NCI-H748 (cell line): ENCODE results near the gene SEZ6L2.
"Not testable (repeated sequence)": the region's sequence is repeated elsewhere in the genome, so short reads cannot be mapped to it uniquely, and the experiment has no call there.

Experiments
- DNase-seq: peaks from one replicate; lab custom pipeline; 2025; ENCODE audit not compliant: unreplicated experiment; lab: John Stamatoyannopoulos, UW

The SEZ6L2 gene

GRCh38 chr16:29910819-29911675, 11.7 kb upstream of the SEZ6L2 start:
- no peak for DNase-seq

GRCh38 chr16:29909851-29910250, 10.5 kb upstream of the SEZ6L2 start:
- DNase-seq: not testable (repeated sequence)

GRCh38 chr16:29909391-29909790, 10.0 kb upstream of the SEZ6L2 start:
- DNase-seq: no peak

GRCh38 chr16:29908719-29909220, 9.4 kb upstream of the SEZ6L2 start:
- DNase-seq: no peak

- no peak for DNase-seq
Observed at GRCh38 chr16:29907973-29908372, 8.6 kb upstream of the SEZ6L2 start.

GRCh38 chr16:29906520-29907244, 7.3 kb upstream of the SEZ6L2 start:
- no peak for DNase-seq

- DNase-seq: no peak
Observed at GRCh38 chr16:29905668-29906067, 6.3 kb upstream of the SEZ6L2 start.

GRCh38 chr16:29904947-29905346, 5.6 kb upstream of the SEZ6L2 start:
- no peak for DNase-seq

- DNase-seq: no peak
Observed at GRCh38 chr16:29903590-29903989, 4.2 kb upstream of the SEZ6L2 start.

GRCh38 chr16:29901607-29901945, 2.2 kb upstream of the SEZ6L2 start:
- no peak for DNase-seq

GRCh38 chr16:29900888-29901606, 1.7 kb upstream of the SEZ6L2 start:
- DNase-seq: no peak

- peak; percentile 66 for DNase-seq
Observed at GRCh38 chr16:29900102-29900887, 945 bp upstream of the SEZ6L2 start, which contains the start of gene ASPHD1. Gene ASPHD1, plus strand, starts transcription at chr16:29900488. Its CDS starts 484 bp downstream, at chr16:29900972.

GRCh38 chr16:29898804-29899515, 390 bp downstream of the SEZ6L2 start:
- DNase-seq: peak; percentile 77

- DNase-seq: no peak
Observed at GRCh38 chr16:29898135-29898803, 1.1 kb downstream of the SEZ6L2 start.

- DNase-seq: no peak
Observed at GRCh38 chr16:29897333-29897732, 2.0 kb downstream of the SEZ6L2 start.

GRCh38 chr16:29896841-29897240, 2.5 kb downstream of the SEZ6L2 start:
- no peak for DNase-seq

GRCh38 chr16:29894352-29894751, 5.0 kb downstream of the SEZ6L2 start:
- no peak for DNase-seq

GRCh38 chr16:29893553-29893952, 5.8 kb downstream of the SEZ6L2 start:
- DNase-seq: no peak

- no peak for DNase-seq
Observed at GRCh38 chr16:29892458-29892813, 6.9 kb downstream of the SEZ6L2 start.
